Measurements from ENCODE around the gene SSC5D.

DNA sequence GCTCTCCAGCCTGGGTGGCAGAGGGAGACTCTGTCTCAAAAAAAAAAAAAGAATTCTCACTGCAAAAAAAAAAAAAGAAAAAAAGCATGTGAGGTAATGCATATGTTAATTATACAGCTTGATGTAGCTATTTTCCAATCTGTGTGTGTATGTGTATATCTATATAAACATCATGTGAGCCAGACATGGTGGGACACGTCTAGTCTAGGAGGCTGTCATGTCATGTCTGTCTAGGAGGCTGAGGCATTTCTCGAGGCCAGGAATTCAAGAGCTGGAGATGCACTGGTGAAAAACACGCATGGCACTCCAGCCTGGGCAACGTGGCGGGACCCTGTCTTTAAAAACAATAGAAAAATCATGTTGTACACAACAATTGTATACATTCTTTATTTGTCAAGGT lies 64.0 kb downstream of the SSC5D start:
- TF ChIP-seq POLR2A (IDR thresholded peaks at IDR 0.05; ENCODE audit: low read depth, low read length) (no peak), POLR2AphosphoS5 (IDR thresholded peaks at IDR 0.05; ENCODE audit: low read depth, low read length) (no peak), TAF1 (IDR thresholded peaks at IDR 0.05; ENCODE audit: low read depth, low read length) (no peak), POU2F2 (IDR thresholded peaks at IDR 0.05; ENCODE audit: low read depth, low read length) (no peak), PAX5 (IDR thresholded peaks at IDR 0.05; ENCODE audit: insufficient read depth, low read length, severe bottlenecking) (no peak)

Measured in GM12891 (cell line).